ENCODE results near the gene RPL39L. TPM values are rescaled to one million over a fixed set of nuclear protein-coding genes. Genes with fewer than 3 reads are reported as not detected.

RPL39L gene
- total RNA-seq, 4 donors from 2014 or later: 3.5 to 145 (median 10.1) TPM

DNA sequence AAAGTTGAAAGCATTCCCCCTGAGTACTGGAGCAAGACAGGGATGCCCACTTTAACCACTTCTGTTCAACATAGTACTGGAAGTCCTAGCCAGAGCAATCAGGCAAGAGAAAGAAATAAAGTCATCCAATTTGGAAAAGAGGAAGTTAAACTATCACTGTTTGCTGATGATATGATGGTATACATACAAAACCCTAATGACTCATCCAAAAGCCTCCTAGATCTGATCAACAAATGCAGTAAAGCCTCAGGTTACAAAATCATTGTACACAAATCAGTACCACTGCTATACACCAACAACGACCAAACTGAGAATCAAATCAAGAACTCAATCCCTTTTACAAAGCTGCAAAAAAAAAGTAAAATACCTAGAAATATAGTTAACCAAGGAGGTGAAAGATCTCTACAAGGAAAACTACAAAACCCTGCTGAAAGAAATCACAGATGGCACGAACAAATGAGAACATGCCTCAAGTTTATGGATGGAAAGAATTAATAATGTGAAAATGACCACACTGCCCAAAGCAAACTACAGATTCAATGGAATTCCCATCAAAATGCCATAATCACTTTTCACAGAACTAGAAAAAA, 40.3 kb downstream of the RPL39L start:
- intact Hi-C loops (cut with DNase I; ENCODE audit: low total_unique reads): no loop called here
- H3K9me3 ChIP-seq: no peaks in the 10 kb centered on the region
- no peak overlapping the region for H3K4me3 ChIP-seq
- H3K27me3 ChIP-seq: no peaks in the 10 kb centered on the region
- no peak overlapping the region for H3K27ac ChIP-seq
- no peak for DNase-seq
- TF ChIP-seq POLR2A (IDR thresholded peaks at IDR 0.05): no peak
- TF ChIP-seq, protein P1, sequence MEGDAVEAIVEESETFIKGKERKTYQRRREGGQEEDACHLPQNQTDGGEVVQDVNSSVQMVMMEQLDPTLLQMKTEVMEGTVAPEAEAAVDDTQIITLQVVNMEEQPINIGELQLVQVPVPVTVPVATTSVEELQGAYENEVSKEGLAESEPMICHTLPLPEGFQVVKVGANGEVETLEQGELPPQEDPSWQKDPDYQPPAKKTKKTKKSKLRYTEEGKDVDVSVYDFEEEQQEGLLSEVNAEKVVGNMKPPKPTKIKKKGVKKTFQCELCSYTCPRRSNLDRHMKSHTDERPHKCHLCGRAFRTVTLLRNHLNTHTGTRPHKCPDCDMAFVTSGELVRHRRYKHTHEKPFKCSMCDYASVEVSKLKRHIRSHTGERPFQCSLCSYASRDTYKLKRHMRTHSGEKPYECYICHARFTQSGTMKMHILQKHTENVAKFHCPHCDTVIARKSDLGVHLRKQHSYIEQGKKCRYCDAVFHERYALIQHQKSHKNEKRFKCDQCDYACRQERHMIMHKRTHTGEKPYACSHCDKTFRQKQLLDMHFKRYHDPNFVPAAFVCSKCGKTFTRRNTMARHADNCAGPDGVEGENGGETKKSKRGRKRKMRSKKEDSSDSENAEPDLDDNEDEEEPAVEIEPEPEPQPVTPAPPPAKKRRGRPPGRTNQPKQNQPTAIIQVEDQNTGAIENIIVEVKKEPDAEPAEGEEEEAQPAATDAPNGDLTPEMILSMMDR (IDR thresholded peaks at IDR 0.05): no peak
- H3K4me1 ChIP-seq: peaks cover 0 to 6% of the 10 kb centered on the region in 2 donors
- no peaks in the 10 kb centered on the region for H3K36me3 ChIP-seq

DNA sequence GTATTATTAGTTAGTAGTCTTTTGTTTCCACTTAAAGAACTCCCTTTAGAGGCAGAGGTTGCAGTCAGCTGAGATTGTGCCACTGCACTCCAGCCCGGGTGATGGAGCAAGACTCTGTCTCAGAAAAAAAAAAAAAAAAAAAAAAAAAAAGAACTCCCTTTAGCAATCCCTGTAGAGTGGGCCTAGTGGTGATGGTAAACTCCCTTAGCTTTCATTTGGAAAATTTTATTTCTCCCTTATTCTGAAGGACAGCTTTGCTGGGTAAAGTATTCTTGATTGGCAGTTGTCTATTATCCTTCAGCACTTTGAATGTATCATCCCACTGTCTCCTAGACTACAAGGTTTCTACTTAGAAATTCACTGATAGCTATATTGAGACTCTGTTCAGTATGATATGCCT, 46.0 kb downstream of the RPL39L start:
- Histone ChIP-seq H3K4me1 (no peaks in the 10 kb centered on the region), H3K27me3 (no peaks in the 10 kb centered on the region), H3K9me3 (no peaks in the 10 kb centered on the region), H3K4me3 (no peak overlapping the region), H3K36me3 (no peaks in the 10 kb centered on the region), H3K27ac (no peak overlapping the region)
- TF ChIP-seq POLR2A (IDR thresholded peaks at IDR 0.05): no peak
- TF ChIP-seq, protein P1 (IDR thresholded peaks at IDR 0.05): no peak
- no peak for DNase-seq
- intact Hi-C loops (cut with DNase I; ENCODE audit: low total_unique reads): no loop called here

DNA sequence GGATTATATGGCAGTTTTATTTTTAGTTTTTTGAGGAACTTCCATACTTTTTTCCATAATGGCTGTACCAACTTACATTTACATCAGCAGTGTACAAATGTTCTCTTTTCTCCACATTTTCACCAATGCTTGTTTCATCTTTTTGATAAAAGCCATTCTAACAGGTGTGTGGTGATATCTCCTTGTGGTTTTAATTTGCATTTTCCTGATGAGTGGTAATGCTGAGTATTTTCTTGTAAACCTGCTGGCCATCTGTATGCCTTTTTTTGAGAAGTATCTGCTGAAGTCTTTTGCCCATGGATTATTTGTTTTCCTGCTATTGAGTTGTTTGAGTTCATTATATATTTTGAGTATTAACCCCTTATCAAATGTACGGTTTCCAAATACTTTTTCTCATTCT, 50.6 kb downstream of the RPL39L start:
- Histone ChIP-seq H3K9me3 (no peaks in the 10 kb centered on the region), H3K27ac (no peak overlapping the region), H3K27me3 (no peaks in the 10 kb centered on the region), H3K4me3 (no peak overlapping the region), H3K4me1 (no peaks in the 10 kb centered on the region), H3K36me3 (no peaks in the 10 kb centered on the region)
- no peak for DNase-seq
- intact Hi-C loops (cut with DNase I; ENCODE audit: low total_unique reads): no loop called here
- TF ChIP-seq, protein P1 (IDR thresholded peaks at IDR 0.05): no peak
- TF ChIP-seq POLR2A (IDR thresholded peaks at IDR 0.05): no peak

DNA sequence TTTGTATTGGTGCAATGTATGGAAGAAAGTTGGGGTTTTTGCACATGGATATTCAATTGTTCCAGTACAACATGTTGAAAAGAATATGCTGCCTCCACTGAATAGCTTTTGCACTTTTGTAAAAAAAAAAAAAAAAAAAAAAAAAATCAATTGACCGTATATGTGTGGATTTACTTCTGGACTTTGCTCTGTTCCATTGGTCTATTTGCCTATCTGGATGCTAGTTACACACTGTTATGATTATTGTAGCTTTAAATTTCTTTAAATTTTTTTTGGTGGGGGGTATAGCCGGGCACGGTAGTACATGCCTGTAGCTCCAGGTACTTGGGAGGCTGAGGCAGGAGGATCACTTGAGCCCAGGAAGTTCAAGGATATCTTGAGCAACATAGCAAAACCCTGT, 52.5 kb downstream of the RPL39L start:
- intact Hi-C loops (cut with DNase I; ENCODE audit: low total_unique reads): no loop called here
- no peaks in the 10 kb centered on the region for H3K27me3 ChIP-seq
- H3K9me3 ChIP-seq: no peaks in the 10 kb centered on the region
- no peak for TF ChIP-seq POLR2A (IDR thresholded peaks at IDR 0.05)
- TF ChIP-seq, protein P1 (IDR thresholded peaks at IDR 0.05): no peak
- DNase-seq: no peak
- H3K36me3 ChIP-seq: no peaks in the 10 kb centered on the region
- H3K27ac ChIP-seq: no peak overlapping the region
- H3K4me3 ChIP-seq: no peak overlapping the region
- H3K4me1 ChIP-seq: no peaks in the 10 kb centered on the region

DNA sequence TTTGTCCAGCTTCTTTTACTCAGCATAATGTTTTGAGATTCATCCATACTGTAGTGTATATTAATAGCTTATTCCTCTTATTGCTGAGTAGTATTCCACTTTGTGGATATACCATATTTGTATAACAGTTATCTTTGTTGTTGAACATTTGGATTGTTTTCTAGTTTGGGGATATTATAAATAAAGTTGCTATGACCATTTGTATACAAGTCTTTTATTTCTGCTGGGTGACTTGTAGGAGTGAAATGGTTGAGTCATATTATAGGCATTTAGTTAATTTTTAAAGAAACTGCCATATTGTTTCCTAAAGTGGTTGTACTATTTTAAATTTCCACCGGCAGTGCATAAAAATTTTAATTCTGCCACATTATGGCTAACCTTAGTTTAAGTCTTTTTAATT, 53.4 kb downstream of the RPL39L start:
- H3K36me3 ChIP-seq: no peaks in the 10 kb centered on the region
- TF ChIP-seq, protein P1 (IDR thresholded peaks at IDR 0.05): no peak
- TF ChIP-seq POLR2A (IDR thresholded peaks at IDR 0.05): no peak
- no peaks in the 10 kb centered on the region for H3K27me3 ChIP-seq
- H3K4me3 ChIP-seq: no peak overlapping the region
- DNase-seq: no peak
- no peaks in the 10 kb centered on the region for H3K9me3 ChIP-seq
- no peaks in the 10 kb centered on the region for H3K4me1 ChIP-seq
- intact Hi-C loops (cut with DNase I; ENCODE audit: low total_unique reads): no loop called here
- H3K27ac ChIP-seq: no peak overlapping the region

Measured in uterus (tissue), 4 donors.